GM12878 (cell line): ENCODE measurements around the gene PTPN13. TPM values are rescaled to one million over a fixed set of nuclear protein-coding genes. Genes with fewer than 3 reads are reported as not detected.

ENCODE experiments used
- ATAC-seq: fragments of 200-7000 bp; cut with Tn5 transposase; 3 replicates; pipeline ENCODE4 v1.9.1; 2020; ENCODE audit warnings: mild to moderate bottlenecking, moderate library complexity
- BruUV-seq: library from RNA; stranded (reverse); fragments of 400-500 nt; replicated peaks from 2 replicates; lab custom pipeline; 2021; lab: Mats Ljungman, UMichigan
- CTCF ChIA-PET: fragments of 300-600 bp; sonication (Branson Sonifier 250); formaldehyde crosslinking; extraction: SDS; loops from one replicate; lab custom pipeline; 2021; ENCODE audit warnings: inconsistent platforms; lab: Yijun Ruan, JAX
- POLR2A ChIA-PET: fragments of 350-600 bp; formaldehyde crosslinking; extraction: SDS; loops from one replicate; lab custom pipeline; 2021; ENCODE audit warnings: inconsistent platforms; lab: Charles Lee
- RAD21 ChIA-PET: fragments of 300-600 bp; sonication (Branson Sonifier 250); formaldehyde crosslinking; loops from one replicate; lab custom pipeline; 2023; ENCODE audit warnings: antibody characterized with exemption; ENCODE audit not compliant: unreplicated experiment; lab: Charles Lee
- SMC1A ChIA-PET: fragments of 300-600 bp; sonication (Branson Sonifier 250); formaldehyde crosslinking; loops from one replicate; lab custom pipeline; 2023; ENCODE audit not compliant: unreplicated experiment, uncharacterized antibody; lab: Charles Lee
- DNase-seq: peaks from one replicate; pipeline ENCODE4 v3.0.0-alpha.2; 2011; ENCODE audit warnings: low read depth, low spot score
- FAIRE-seq: peaks from 3 replicates; lab custom pipeline; 2011; peaks lifted over from hg19 to GRCh38; lab: Jason Lieb, UNC
- H2AFZ ChIP-seq: 2 replicates; pipeline ENCODE4 v1.6.0; 2011; ENCODE audit warnings: low read depth, low read length, control low read depth; ENCODE audit not compliant: control insufficient read depth
- H3K27ac ChIP-seq: 2 replicates; pipeline ENCODE4 v1.5.1; 2011; ENCODE audit warnings: control low read depth; ENCODE audit not compliant: control insufficient read depth, insufficient read depth
- H3K27me3 ChIP-seq, 2 experiments: replicated peaks in 1 of 2; 2 replicates each; pipeline versions ENCODE4 v1.6.0 to v1.6.1; 2011; ENCODE audit warnings: low read length in 1 of 2; ENCODE audit not compliant: control insufficient read depth in 2 of 2, insufficient read depth in 2 of 2
- H3K36me3 ChIP-seq, 2 experiments: 2 replicates each; pipeline ENCODE4 v1.5.1; 2011; ENCODE audit warnings: low read length in 1 of 2; ENCODE audit not compliant: control insufficient read depth in 2 of 2, insufficient read depth in 2 of 2
- H3K4me1 ChIP-seq: 2 replicates; pipeline ENCODE4 v1.6.1; 2011; ENCODE audit warnings: mild to moderate bottlenecking, low read length, moderate library complexity, mixed read lengths; ENCODE audit not compliant: control insufficient read depth, insufficient read depth
- H3K4me2 ChIP-seq: 2 replicates; pipeline ENCODE4 v1.6.0; 2011; ENCODE audit warnings: control low read depth; ENCODE audit not compliant: control insufficient read depth, insufficient read depth
- H3K4me3 ChIP-seq: fragments of 200-600 bp; sonication (generic); 2 replicates; pipeline ENCODE4 v1.5.1; 2016
- H3K79me2 ChIP-seq: 2 replicates; pipeline ENCODE4 v1.6.0; 2011; ENCODE audit warnings: low read length; ENCODE audit not compliant: control insufficient read depth, insufficient read depth
- H3K9ac ChIP-seq: 2 replicates; pipeline ENCODE4 v1.8.0; 2011; ENCODE audit warnings: low read length, control low read depth, mixed read lengths; ENCODE audit not compliant: control insufficient read depth, insufficient read depth
- H3K9me3 ChIP-seq: replicated peaks from 3 replicates; pipeline ENCODE4 v1.5.1; 2011; ENCODE audit warnings: mild to moderate bottlenecking, low read length; ENCODE audit not compliant: control insufficient read depth, insufficient read depth
- H4K20me1 ChIP-seq: 2 replicates; pipeline ENCODE4 v1.6.0; 2011; ENCODE audit not compliant: control insufficient read depth, insufficient read depth
- BRCA1 ChIP-seq: IDR thresholded peaks from 2 replicates; pipeline ENCODE4 v1.6.1; 2011; ENCODE audit warnings: low read depth, low read length, improper control_type of control experiment
- NFYB ChIP-seq: IDR thresholded peaks from 2 replicates; pipeline ENCODE4 v1.6.1; 2011; ENCODE audit warnings: low read depth, mild to moderate bottlenecking, low read length, improper control_type of control experiment, moderate library complexity; ENCODE audit not compliant: insufficient read depth
- PAX5 ChIP-seq: IDR thresholded peaks from 2 replicates; pipeline ENCODE4 v1.6.1; 2011; ENCODE audit warnings: low read depth, low read length, borderline replicate concordance
- RBBP5 ChIP-seq: fragments of 200-600 bp; sonication (generic); conservative IDR thresholded peaks from 2 replicates; pipeline ENCODE4 v1.6.1; 2016
- SP1 ChIP-seq: IDR thresholded peaks from one replicate; pipeline ENCODE4 v1.6.1; 2011; ENCODE audit warnings: low read depth, low read length
- TCF3 ChIP-seq: IDR thresholded peaks from 2 replicates; pipeline ENCODE4 v1.6.1; 2012; ENCODE audit warnings: low read depth, mild to moderate bottlenecking, low read length, borderline replicate concordance; ENCODE audit not compliant: insufficient read depth
- ZNF24 ChIP-seq: fragments of 450-650 bp; IDR thresholded peaks from 2 replicates; pipeline ENCODE4 v1.6.1; 2017; ENCODE audit warnings: antibody characterized with exemption, mild to moderate bottlenecking
- ZNF274 ChIP-seq: IDR thresholded peaks from one replicate; pipeline ENCODE4 v1.8.0; 2011; ENCODE audit not compliant: insufficient read length, insufficient read depth
- WGBS: methylation state at CpG from one replicate; pipeline ENCODE4 v1.1.6; 2016; ENCODE audit warnings: low lambda C conversion rate; ENCODE audit not compliant: insufficient replicate concordance, insufficient coverage; ENCODE audit errors: missing lambda C conversion rate; 5-methylcytosine and 5-hydroxymethylcytosine counted together
- in situ Hi-C: fragments of 300-500 bp; cut with MboI; formaldehyde crosslinking; loops from 9 replicates; pipeline ENCODE4 v1.14.3; 2018; ENCODE audit warnings: mixed read lengths
- intact Hi-C: fragments of 100-400 bp; cut with micrococcal nuclease; formaldehyde crosslinking; loops from one replicate; pipeline ENCODE4 v1.14.2; 2022; ENCODE audit not compliant: unreplicated experiment
- polyA plus RNA-seq, 11 experiments: library from polyadenylated mRNA; depleted of rRNA in 4 of 11; unstranded in 6 of 11; stranded (reverse) in 5 of 11; fragments of >200 nt; fragmentation: Nextera tagmentation in 4 of 11; fragmentation: Illumina TruSeq in 1 of 11; extraction: Ambion mirVana in 4 of 11; extraction: Trizol in 1 of 11; gene quantifications; 1 replicate in 1 of 11; 2 replicates in 10 of 11; pipeline versions ENCODE4 v1.2.1 to v1.2.3, GENCODE V29; 2011 to 2016; ENCODE audit warnings: inconsistent platforms in 2 of 11, missing spikeins in 2 of 11, low read depth in 1 of 11
- total RNA-seq, 4 experiments: library from RNA; depleted of rRNA in 3 of 4; stranded (reverse); fragments of >200 nt in 3 of 4; fragmentation: Illumina TruSeq in 1 of 4; extraction: Trizol in 1 of 4; gene quantifications; 2 replicates each; pipeline versions ENCODE4 v1.2.1 to v1.2.3, GENCODE V29; 2013 to 2021
- TF ChIP-seq, protein P1 (sequence below): IDR thresholded peaks from 2 replicates; pipeline ENCODE4 v1.6.1; 2011; ENCODE audit warnings: borderline replicate concordance, low read depth, mild to moderate bottlenecking, moderate library complexity, low read length; ENCODE audit not compliant: insufficient read depth, poor library complexity, severe bottlenecking
- TF ChIP-seq, protein P2 (sequence below): fragments of 450-650 bp; formaldehyde crosslinking; IDR thresholded peaks from 2 replicates; pipeline ENCODE4 v1.4.0; 2020; ENCODE audit warnings: mild to moderate bottlenecking, moderate library complexity

The PTPN13 gene
- total and polyA plus RNA-seq, 10 of the 15 experiments (the other 5 are each of a cell fraction or from before 2014, with no cell fraction given) = 8.5 to 69.4 (median 33.9) TPM

DNA sequence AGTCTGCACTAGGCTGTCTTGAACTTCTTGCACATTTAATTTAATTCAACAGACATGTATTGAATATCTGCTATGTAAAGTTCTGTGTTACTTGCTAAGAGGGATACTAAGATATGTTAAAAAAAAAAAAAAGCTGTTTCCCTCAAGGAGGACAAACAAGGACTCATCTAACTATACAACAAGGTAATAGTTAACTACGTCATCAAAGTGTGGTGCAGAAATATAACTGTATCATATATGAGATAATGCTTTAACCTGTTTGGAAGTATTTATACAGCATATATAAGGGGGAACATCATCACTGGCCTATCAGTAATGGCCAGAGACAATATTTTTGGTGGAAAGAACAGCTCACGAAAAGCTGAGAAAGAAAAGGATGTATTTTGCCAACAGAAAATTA lies 89.9 kb downstream of the PTPN13 start:
- BruUV-seq = no TSS peak
- SMC1A ChIA-PET = interaction anchor here (1.0 to 2.6 kb wide), 6 partner anchors 64 to 188 kb away, joined by 3 to 14 read pairs (median 3); partner anchors contain the start of gene PTPN13
- Histone ChIP-seq H3K4me1 (no peaks in the 10 kb centered on the region), H3K9me3 (no peaks in the 10 kb centered on the region), H2AFZ (no peak overlapping the region), H3K79me2 (no peaks in the 10 kb centered on the region), H3K27me3 (no peaks in the 10 kb centered on the region), H3K9ac (no peak overlapping the region), H3K4me3 (no peak overlapping the region), H4K20me1 (no peaks in the 10 kb centered on the region), H3K36me3 (no peaks in the 10 kb centered on the region; a peak in 1 of 4 replicates), H3K4me2 (no peak overlapping the region), H3K27ac (no peak overlapping the region)
- DNase-seq (no peak), FAIRE-seq (no peak), ATAC-seq (no peak)
- in situ Hi-C loops = no loop called here
- RAD21 ChIA-PET = interaction anchor here (0.9 to 2.3 kb wide), 4 partner anchors 84 to 90 kb away, joined by 3 to 9 read pairs (median 4); partner anchors contain the start of gene PTPN13
- POLR2A ChIA-PET = interaction anchor here (1.0 kb wide), 1 partner anchor 9 kb away, joined by 9 read pairs; no protein-coding TSS in a partner anchor
- 3% methylated on average over 2 of the region's 2 CpGs for WGBS
- TF ChIP-seq RBBP5 = no peak
- no peak for TF ChIP-seq ZNF274
- no peak for TF ChIP-seq SP1
- TF ChIP-seq NFYB = no peak
- no peak for TF ChIP-seq BRCA1
- TF ChIP-seq TCF3 = no peak
- TF ChIP-seq PAX5 = no peak
- TF ChIP-seq, protein P1, sequence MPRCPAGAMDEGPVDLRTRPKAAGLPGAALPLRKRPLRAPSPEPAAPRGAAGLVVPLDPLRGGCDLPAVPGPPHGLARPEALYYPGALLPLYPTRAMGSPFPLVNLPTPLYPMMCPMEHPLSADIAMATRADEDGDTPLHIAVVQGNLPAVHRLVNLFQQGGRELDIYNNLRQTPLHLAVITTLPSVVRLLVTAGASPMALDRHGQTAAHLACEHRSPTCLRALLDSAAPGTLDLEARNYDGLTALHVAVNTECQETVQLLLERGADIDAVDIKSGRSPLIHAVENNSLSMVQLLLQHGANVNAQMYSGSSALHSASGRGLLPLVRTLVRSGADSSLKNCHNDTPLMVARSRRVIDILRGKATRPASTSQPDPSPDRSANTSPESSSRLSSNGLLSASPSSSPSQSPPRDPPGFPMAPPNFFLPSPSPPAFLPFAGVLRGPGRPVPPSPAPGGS = no peak
- TF ChIP-seq, protein P2, sequence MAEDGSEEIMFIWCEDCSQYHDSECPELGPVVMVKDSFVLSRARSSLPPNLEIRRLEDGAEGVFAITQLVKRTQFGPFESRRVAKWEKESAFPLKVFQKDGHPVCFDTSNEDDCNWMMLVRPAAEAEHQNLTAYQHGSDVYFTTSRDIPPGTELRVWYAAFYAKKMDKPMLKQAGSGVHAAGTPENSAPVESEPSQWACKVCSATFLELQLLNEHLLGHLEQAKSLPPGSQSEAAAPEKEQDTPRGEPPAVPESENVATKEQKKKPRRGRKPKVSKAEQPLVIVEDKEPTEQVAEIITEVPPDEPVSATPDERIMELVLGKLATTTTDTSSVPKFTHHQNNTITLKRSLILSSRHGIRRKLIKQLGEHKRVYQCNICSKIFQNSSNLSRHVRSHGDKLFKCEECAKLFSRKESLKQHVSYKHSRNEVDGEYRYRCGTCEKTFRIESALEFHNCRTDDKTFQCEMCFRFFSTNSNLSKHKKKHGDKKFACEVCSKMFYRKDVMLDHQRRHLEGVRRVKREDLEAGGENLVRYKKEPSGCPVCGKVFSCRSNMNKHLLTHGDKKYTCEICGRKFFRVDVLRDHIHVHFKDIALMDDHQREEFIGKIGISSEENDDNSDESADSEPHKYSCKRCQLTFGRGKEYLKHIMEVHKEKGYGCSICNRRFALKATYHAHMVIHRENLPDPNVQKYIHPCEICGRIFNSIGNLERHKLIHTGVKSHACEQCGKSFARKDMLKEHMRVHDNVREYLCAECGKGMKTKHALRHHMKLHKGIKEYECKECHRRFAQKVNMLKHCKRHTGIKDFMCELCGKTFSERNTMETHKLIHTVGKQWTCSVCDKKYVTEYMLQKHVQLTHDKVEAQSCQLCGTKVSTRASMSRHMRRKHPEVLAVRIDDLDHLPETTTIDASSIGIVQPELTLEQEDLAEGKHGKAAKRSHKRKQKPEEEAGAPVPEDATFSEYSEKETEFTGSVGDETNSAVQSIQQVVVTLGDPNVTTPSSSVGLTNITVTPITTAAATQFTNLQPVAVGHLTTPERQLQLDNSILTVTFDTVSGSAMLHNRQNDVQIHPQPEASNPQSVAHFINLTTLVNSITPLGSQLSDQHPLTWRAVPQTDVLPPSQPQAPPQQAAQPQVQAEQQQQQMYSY (CRISPR knock-in tag) = no peak
- no peak for TF ChIP-seq ZNF24
- intact Hi-C loops = loop anchor here (5.0 kb wide), 1 partner anchor 187 kb away; no protein-coding TSS in a partner anchor
- CTCF ChIA-PET = interaction anchor here (0.6 to 1.5 kb wide), 3 partner anchors 26 to 185 kb away, joined by 3 to 6 read pairs (median 4); no protein-coding TSS in a partner anchor
